AG09319 (cell line): ENCODE data around the gene NR2C2AP.

Experiments
- DNase-seq: peaks from one replicate; pipeline ENCODE4 v3.0.0-alpha.2; 2010; ENCODE audit warnings: low read depth; ENCODE audit errors: extremely low read depth
- CTCF ChIP-seq: IDR thresholded peaks from 2 replicates; pipeline ENCODE4 v1.5.1; 2011; ENCODE audit warnings: low read depth, mild to moderate bottlenecking, inconsistent platforms, low read length, moderate library complexity

NR2C2AP gene

GRCh38 chr19:19203012-19203856 is at the start of gene NR2C2AP:
NR2C2AP (minus strand) TSS chr19:19203414; CDS start chr19:19203060, 354 bp downstream.
- DNase-seq: peak; percentile 71
- TF ChIP-seq CTCF: no peak

GRCh38 chr19:19250196-19250801 is 47.1 kb upstream of the NR2C2AP start:
- no peak for DNase-seq
- no peak for TF ChIP-seq CTCF

DNA sequence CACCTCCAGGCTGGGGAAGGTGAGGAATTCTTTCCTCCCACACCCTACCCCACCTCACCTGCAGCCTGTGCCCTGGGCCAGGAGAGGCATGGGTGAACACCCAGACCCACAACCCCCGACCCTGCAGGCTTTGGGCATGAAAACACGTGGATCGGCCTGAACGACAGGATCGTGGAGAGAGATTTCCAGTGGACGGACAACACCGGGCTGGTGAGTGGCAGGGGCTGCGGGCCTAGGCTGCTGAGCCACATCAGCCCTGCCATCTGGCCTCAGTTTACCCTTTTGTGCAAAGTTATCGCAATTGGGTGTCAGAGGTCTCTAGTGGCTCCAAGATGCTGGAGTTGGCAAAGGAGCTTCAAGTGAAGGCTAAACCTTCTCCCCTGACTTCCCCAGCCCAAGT is 37.3 kb upstream of the NR2C2AP start:
- DNase-seq: no peak
- TF ChIP-seq CTCF: no peak

DNA sequence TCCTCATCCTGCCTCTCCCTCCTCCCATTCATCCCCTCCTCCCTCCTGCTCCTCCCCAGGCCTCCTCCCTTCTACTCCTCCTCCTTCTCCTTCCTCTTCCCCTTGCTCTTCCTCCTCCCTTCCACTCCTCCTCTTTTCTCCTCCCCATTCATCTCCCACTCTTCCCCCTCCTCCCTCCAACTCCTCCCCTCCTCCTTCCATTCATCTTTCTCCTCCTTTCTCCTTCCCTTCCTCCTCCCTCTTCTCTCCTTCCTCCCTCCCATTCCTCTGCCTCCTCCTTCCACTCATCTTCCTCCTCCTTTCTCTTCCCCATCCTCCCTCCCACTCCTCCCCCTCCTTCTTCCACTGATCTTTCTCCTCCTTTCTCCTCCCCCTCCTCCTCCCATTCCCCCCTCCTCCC is 36.5 kb upstream of the NR2C2AP start:
- DNase-seq: no peak

DNA sequence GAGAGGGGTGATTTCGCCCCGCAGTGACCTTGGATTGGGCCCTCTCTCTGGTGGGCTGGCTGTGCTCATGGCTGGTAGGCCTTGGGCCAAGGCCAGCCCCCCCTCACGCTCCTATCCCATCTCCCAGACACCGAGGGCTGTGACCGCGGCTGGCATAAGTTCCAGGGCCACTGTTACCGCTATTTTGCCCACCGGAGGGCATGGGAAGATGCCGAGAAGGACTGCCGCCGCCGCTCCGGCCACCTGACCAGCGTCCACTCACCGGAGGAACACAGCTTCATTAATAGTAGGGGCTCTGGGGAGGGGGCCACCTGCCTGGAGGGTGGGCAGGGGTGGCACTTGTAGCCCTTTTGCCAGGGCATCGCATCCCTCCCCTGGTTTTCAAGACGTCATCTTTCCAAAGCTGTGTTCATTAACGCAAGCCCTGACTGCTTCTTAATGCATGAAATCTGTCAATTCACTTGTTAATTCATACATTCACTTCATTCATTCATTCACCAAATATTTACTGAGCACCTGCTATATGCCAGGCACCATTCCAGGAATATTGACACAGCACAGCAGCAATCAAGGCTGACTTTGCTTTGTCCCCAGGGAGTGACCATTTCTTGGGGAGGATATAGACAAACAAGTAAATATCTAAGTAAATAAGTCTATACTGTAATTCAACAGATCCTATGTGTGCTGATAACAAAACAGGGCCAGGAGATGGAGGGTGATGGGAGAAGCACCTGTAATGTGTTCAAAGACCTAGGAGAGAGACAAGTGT is 35.1 kb upstream of the NR2C2AP start:
- TF ChIP-seq CTCF: no peak
- DNase-seq: no peak

More for the DNA sequence above, 36.5 kb upstream of the NR2C2AP start:
- TF ChIP-seq CTCF: no peak

- no peak for TF ChIP-seq CTCF
- no peak for DNase-seq
These were observed 33.0 kb upstream of the NR2C2AP start for GRCh38 chr19:19236173-19236572.
